ENCODE measurements around the gene ARHGAP22. TPM values are rescaled to one million over a fixed set of nuclear protein-coding genes. Genes with fewer than 3 reads are reported as not detected.

Gene ARHGAP22
- total RNA-seq, 6 donors from 2014 or later, result 1.4 to 25.1 (median 7.1) TPM

GRCh38 chr10:48577158-48577557 lies 27.7 kb downstream of the ARHGAP22 start:
- no peak for TF ChIP-seq POLR2A (IDR thresholded peaks at IDR 0.05)
- TF ChIP-seq EP300 (IDR thresholded peaks at IDR 0.05), result no peak
- TF ChIP-seq, protein P1, sequence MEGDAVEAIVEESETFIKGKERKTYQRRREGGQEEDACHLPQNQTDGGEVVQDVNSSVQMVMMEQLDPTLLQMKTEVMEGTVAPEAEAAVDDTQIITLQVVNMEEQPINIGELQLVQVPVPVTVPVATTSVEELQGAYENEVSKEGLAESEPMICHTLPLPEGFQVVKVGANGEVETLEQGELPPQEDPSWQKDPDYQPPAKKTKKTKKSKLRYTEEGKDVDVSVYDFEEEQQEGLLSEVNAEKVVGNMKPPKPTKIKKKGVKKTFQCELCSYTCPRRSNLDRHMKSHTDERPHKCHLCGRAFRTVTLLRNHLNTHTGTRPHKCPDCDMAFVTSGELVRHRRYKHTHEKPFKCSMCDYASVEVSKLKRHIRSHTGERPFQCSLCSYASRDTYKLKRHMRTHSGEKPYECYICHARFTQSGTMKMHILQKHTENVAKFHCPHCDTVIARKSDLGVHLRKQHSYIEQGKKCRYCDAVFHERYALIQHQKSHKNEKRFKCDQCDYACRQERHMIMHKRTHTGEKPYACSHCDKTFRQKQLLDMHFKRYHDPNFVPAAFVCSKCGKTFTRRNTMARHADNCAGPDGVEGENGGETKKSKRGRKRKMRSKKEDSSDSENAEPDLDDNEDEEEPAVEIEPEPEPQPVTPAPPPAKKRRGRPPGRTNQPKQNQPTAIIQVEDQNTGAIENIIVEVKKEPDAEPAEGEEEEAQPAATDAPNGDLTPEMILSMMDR (IDR thresholded peaks at IDR 0.05), result no peak
- TF ChIP-seq POLR2AphosphoS5 (IDR thresholded peaks at IDR 0.05), result no peak
- Histone ChIP-seq H3K4me1 (no peaks in the 10 kb centered on the region), H3K27ac (no peak overlapping the region), H3K36me3 (no peaks in the 10 kb centered on the region), H3K27me3 (no peaks in the 10 kb centered on the region), H3K4me3 (no peak overlapping the region), H3K9me3 (no peaks in the 10 kb centered on the region)
- DNase-seq (no peak), ATAC-seq (ENCODE audit: low FRiP score in 2 of 2) (peak; percentile 78 to 79)
- 53 to 63% methylated on average over 5 of the region's 5 CpGs for WGBS, 2 donors

DNA sequence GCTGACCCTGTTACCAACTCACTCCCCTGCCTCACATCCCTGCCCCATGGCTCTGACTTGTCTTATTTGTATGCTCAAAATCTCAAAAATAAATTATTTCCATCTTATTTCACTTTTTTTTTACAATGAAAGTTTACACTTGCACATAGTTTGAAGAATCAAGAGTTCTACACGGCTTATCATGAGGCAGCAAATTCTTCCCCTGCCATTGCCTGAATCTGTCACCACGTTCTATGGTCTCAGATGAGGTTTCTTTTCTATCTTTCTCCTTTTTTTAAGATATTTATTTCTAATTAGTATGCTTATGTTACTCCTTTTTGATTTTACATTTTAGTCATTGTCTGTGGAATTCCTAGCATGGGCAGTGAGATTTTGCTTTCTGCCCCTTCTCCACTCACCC lies 28.4 kb downstream of the ARHGAP22 start:
- no peak for TF ChIP-seq POLR2A (IDR thresholded peaks at IDR 0.05)
- no peak for TF ChIP-seq POLR2AphosphoS5 (IDR thresholded peaks at IDR 0.05)
- no peak for TF ChIP-seq EP300 (IDR thresholded peaks at IDR 0.05)
- TF ChIP-seq, protein P1 (IDR thresholded peaks at IDR 0.05), result no peak
- Histone ChIP-seq H3K36me3 (no peaks in the 10 kb centered on the region), H3K27ac (no peak overlapping the region), H3K27me3 (no peaks in the 10 kb centered on the region), H3K9me3 (no peaks in the 10 kb centered on the region), H3K4me3 (no peak overlapping the region), H3K4me1 (no peaks in the 10 kb centered on the region)
- no peak for ATAC-seq (ENCODE audit: low FRiP score in 2 of 2)
- 59 to 71% methylated on average over 2 of the region's 2 CpGs for WGBS, 2 donors
- no peak for DNase-seq

GRCh38 chr10:48575901-48576300 lies 29.0 kb downstream of the ARHGAP22 start:
- DNase-seq, result no peak
- H3K4me1 ChIP-seq, result no peaks in the 10 kb centered on the region
- ATAC-seq (ENCODE audit: low FRiP score in 2 of 2), result no peak
- no peaks in the 10 kb centered on the region for H3K9me3 ChIP-seq
- WGBS, 2 donors, result 90 to 94% methylated on average over 2 to 4 of the region's 4 CpGs
- no peak overlapping the region for H3K27ac ChIP-seq
- H3K27me3 ChIP-seq, result no peaks in the 10 kb centered on the region
- H3K36me3 ChIP-seq, result no peaks in the 10 kb centered on the region
- TF ChIP-seq EP300 (IDR thresholded peaks at IDR 0.05), result no peak
- no peak for TF ChIP-seq POLR2AphosphoS5 (IDR thresholded peaks at IDR 0.05)
- TF ChIP-seq POLR2A (IDR thresholded peaks at IDR 0.05), result no peak
- TF ChIP-seq, protein P1 (IDR thresholded peaks at IDR 0.05), result no peak
- H3K4me3 ChIP-seq, result no peak overlapping the region

GRCh38 chr10:48574817-48575380 lies 30.0 kb downstream of the ARHGAP22 start:
- 71 to 74% methylated on average over 6 of the region's 6 CpGs for whole genome bisulfite sequencing, 2 donors
- ATAC-seq (ENCODE audit: low FRiP score in 2 of 2) (no peak), DNase-seq (no peak)
- Histone ChIP-seq H3K27ac (no peak overlapping the region), H3K9me3 (no peaks in the 10 kb centered on the region), H3K36me3 (no peaks in the 10 kb centered on the region), H3K4me1 (no peaks in the 10 kb centered on the region), H3K27me3 (no peaks in the 10 kb centered on the region), H3K4me3 (no peak overlapping the region)
- TF ChIP-seq EP300 (IDR thresholded peaks at IDR 0.05), result no peak
- no peak for TF ChIP-seq POLR2A (IDR thresholded peaks at IDR 0.05)
- no peak for TF ChIP-seq POLR2AphosphoS5 (IDR thresholded peaks at IDR 0.05)
- TF ChIP-seq, protein P1 (IDR thresholded peaks at IDR 0.05), result no peak

DNA sequence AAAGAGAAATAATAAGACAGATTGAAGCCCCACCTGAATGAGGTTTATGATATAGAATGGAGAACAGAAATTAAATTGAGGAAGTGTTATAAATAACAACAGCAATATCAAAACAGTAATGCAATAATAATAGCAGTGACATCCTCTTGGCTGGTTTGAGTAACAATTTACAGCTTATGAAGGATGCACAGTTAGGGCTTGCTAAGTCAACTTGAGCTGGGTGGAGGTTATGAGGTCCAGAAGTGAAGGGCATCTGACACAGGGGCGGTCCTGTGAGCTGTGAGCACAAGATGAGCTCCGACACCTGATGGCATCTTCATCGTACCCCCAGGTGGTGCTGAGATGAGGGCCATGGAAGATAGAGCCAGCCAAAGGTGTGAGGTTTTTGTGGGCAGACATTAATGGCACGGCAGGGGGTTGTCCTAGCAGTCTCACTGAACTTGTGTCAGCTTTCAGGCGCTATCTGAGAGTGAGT lies 30.5 kb downstream of the ARHGAP22 start:
- no peak for DNase-seq
- no peak for TF ChIP-seq EP300 (IDR thresholded peaks at IDR 0.05)
- TF ChIP-seq, protein P1 (IDR thresholded peaks at IDR 0.05), result no peak
- TF ChIP-seq POLR2A (IDR thresholded peaks at IDR 0.05), result no peak
- TF ChIP-seq POLR2AphosphoS5 (IDR thresholded peaks at IDR 0.05), result no peak
- H3K27me3 ChIP-seq, result no peaks in the 10 kb centered on the region
- H3K4me1 ChIP-seq, result no peaks in the 10 kb centered on the region
- 79 to 87% methylated on average over 3 to 5 of the region's 5 CpGs for WGBS, 2 donors
- no peaks in the 10 kb centered on the region for H3K36me3 ChIP-seq
- no peak overlapping the region for H3K4me3 ChIP-seq
- ATAC-seq (ENCODE audit: low FRiP score in 2 of 2), result no peak
- no peaks in the 10 kb centered on the region for H3K9me3 ChIP-seq
- no peak overlapping the region for H3K27ac ChIP-seq

Data from upper lobe of left lung (tissue), 6 donors.